ENCODE results near the gene DOCK1.

The DOCK1 gene

GRCh38 chr10:127464561-127464960, 559.3 kb downstream of the DOCK1 start:
- no peak overlapping the region for H3K27ac ChIP-seq
- no peak for TF ChIP-seq ZFX (IDR thresholded peaks at IDR 0.05; ENCODE audit: borderline replicate concordance)
- TF ChIP-seq CTCF (IDR thresholded peaks at IDR 0.05): no peak

- TF ChIP-seq ZFX (IDR thresholded peaks at IDR 0.05; ENCODE audit: borderline replicate concordance) (no peak), CTCF (IDR thresholded peaks at IDR 0.05) (no peak)
Observed at GRCh38 chr10:127467811-127468210, 562.6 kb downstream of the DOCK1 start.

GRCh38 chr10:127468632-127469031, 563.4 kb downstream of the DOCK1 start:
- TF ChIP-seq CTCF (IDR thresholded peaks at IDR 0.05) (no peak), ZFX (IDR thresholded peaks at IDR 0.05; ENCODE audit: borderline replicate concordance) (no peak)
- no peak overlapping the region for H3K27ac ChIP-seq

More at GRCh38 chr10:127467811-127468210, 562.6 kb downstream of the DOCK1 start:
- H3K27ac ChIP-seq: no peak overlapping the region

GRCh38 chr10:127470911-127471310, 565.7 kb downstream of the DOCK1 start:
- no peak overlapping the region for H3K27ac ChIP-seq
- TF ChIP-seq ZFX (IDR thresholded peaks at IDR 0.05; ENCODE audit: borderline replicate concordance) (no peak), CTCF (IDR thresholded peaks at IDR 0.05) (no peak)

GRCh38 chr10:127472976-127473375, 567.7 kb downstream of the DOCK1 start:
- H3K27ac ChIP-seq: no peak overlapping the region
- TF ChIP-seq CTCF (IDR thresholded peaks at IDR 0.05) (no peak), ZFX (IDR thresholded peaks at IDR 0.05; ENCODE audit: borderline replicate concordance) (no peak)

- TF ChIP-seq ZFX (IDR thresholded peaks at IDR 0.05; ENCODE audit: borderline replicate concordance) (no peak), CTCF (IDR thresholded peaks at IDR 0.05) (no peak)
- no peak overlapping the region for H3K27ac ChIP-seq
Observed at GRCh38 chr10:127474501-127474900, 569.3 kb downstream of the DOCK1 start.

- TF ChIP-seq CTCF (IDR thresholded peaks at IDR 0.05): no peak
- no peak for TF ChIP-seq ZFX (IDR thresholded peaks at IDR 0.05; ENCODE audit: borderline replicate concordance)
- H3K27ac ChIP-seq: no peak overlapping the region
Observed at GRCh38 chr10:127485153-127485857, 580.1 kb downstream of the DOCK1 start.

Measured in 22Rv1 (cell line).